ENCODE measurements around the gene ARSD.

GRCh38 chrX:2958199-2958598, 29.1 kb upstream of the ARSD start:
- TF ChIP-seq CTCF (IDR thresholded peaks at IDR 0.05) (no peak), REST (IDR thresholded peaks at IDR 0.05; ENCODE audit: insufficient read depth in 1 of 2, low read depth in 2 of 2, low read length in 1 of 2) (no peak), TCF7L2 (IDR thresholded peaks at IDR 0.05; ENCODE audit: low read depth, low read length) (no peak)
